Stimulated activated CD4-positive, alpha-beta T cell treated with anti-CD3 and anti-CD28 coated beads, Interleukin-15, amount 100 ng/mL, for 48 hours (primary cell): Measurements from ENCODE around the gene MEGF6.
A peak's percentile ranks its signal among the peaks of the same experiment; 100 is the strongest.

ENCODE experiments used
- DNase-seq, 2 donors: peaks; one replicate each; pipeline ENCODE4 v3.0.0-alpha.2; 2020; ENCODE audit warnings: low read depth in 2 of 2

The MEGF6 gene

DNA sequence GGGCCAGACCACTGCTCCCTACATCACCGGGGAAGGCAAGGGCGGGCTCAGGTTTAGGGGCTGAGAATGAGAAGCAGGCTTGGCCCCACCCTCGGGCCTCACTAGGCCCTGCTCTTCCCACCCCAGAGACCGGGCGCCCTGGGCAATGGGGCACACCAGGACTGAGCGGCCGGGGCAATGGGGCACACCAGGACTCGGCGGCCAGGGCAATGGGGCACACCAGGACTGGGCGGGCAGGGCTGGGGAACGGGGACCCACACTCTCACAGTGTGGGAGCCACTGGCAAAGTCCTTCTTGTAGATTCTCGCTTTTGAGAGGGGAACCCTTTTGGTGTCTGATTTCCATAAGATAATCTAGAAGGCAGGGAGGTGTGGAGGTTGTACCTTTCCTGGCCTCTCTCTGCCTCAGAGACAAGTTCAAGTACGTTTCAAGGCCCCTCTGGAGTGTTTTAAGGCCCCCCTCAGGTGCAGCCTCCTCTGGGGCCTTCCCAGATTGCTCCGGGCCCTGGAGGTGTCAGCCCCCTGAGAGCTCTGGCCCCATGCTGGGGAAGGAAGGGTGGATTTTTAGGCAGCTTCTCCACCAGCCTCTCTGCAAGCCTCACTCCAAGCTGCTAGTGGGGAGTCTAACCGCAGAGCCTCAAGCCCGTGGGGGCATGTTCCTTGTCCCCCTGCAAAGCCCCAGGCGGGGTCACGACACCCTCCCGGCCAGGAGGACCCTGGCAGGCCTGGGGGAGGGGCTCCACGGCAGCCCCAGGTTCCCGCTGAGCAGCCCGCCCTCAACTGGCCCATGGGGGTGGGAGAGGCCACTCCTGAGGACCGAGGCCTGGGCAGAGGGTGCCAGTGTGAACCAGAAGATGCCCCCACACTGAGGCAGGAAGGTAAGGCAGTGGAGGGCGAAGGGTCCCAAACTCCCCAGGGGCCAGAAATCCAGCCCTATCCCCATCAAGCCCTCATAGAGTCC, 90.6 kb downstream of the MEGF6 start:
- no peak for DNase-seq

DNA sequence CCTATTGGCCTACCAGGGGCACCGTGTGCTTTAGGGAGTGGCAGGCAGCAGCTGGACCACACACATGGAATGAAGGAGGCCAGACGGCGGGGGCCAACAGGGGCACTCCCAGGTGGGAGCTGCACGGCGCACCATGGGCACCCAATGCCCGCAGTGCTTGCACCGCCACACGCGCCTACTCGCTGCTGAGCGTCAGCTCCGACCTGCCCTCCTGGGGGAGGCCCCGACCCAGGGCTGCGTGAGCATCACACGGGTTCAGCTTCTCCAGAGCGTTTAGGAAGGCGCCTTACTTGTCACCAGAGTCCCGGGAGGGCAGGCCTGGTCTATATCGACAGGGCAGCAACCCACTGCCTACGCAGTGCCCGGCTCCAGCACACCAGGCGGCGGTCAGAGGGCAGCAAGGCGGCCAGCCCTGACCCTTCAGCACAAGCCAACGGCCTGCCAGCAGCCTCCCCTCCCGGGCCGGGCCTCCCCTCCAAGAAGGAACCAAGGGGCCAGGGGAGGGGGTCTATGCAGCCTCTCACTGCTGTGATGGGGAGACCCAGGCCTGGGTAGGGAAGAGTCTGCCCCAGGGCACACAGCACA, 91.9 kb downstream of the MEGF6 start:
- DNase-seq: no peak

DNA sequence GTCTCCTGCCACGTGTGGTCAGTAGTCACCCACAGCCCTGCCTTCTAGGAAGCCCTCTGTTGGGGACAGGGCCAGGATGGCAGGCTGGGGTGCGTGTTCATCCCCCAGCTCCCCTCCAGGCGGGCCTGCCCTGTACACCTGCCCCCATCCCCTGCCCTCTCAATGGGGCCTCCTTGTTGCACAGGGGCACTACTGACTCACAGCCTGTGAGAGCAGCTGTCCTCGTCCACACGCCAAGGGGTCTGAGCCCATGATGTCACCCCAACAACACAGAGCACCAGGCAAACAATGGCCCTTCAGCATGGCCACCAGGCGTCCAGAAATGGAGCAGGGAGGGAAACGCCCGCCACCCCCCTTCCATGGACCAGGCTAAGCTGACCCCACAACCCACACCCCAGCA, 92.6 kb downstream of the MEGF6 start:
- DNase-seq: no peak

DNA sequence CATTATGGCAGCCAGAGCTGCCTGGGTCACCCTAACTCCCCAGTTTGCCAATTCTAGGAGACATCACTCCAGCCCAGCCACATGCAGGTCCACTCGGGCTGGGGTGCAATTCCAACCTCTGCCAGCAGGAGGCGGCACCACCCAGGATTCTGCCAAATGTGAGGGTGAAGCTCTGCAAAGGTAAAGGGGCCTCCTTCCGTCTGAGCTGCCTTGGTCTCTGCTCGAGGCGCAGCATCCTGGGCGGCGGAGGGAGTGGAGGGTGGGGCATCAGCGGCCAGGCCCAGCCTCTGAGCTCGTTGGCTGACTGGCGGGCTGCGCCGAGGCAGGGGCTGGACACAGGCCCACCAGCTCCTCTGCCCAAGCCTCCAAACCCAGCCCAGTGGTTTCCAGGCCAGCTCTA, 93.1 kb downstream of the MEGF6 start:
- DNase-seq: peak; percentile 14

DNA sequence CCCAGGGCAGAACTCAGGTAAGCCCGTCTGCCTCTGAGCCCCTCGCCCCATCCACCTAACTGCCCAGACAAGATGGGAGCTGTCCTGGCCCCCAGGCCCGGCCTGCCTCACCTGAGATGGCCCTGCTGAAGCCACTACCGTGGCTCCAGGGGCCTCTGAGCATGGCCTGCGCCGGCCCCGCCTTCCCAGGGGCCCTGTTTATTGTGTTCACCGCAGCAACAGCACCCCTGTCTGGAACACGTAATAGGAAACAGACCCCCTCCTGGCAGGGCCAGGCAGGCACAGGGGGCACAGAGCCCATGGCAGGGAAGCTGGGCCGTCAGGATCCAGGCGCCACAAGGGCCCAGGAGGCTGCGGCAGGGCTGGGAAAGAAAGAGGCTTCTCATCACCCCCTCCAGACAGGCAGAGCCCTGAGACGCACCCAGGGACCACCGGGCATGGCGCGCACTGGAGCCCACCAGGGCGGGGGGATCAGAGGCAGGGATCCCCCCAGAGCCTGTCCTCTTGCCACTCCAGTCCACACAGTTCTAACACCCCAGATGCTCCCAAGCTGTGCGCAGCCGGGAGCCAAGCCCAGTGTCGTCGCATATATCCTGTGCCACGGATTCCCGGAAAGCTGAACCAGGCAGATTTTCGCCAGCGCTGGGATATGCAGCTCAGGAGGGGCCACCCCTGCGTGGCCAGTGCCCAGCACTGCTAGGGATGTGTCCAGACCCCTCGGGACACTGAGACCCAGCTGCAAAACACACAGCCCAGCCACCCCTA, 94.2 kb downstream of the MEGF6 start:
- no peak for DNase-seq

DNA sequence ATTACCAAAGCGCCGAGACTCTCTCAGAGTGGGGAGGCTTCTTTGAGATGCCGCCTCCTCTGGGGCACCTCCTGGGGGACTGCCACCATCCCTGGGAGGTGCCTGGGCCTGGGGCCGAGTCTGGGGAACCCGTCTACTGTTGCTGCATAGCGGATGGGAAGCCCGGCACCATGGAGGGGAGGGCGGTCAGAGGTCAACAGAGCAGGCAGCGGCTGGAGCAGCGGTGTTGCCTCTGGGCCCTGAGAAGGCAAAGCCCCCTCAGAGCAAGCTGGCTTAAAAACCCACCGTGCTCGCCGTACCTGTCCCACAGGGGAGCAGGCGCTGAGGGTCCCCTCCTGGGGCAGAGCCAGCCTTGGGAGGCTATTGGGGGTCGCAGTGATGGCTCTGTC, 94.8 kb downstream of the MEGF6 start:
- no peak for DNase-seq

- no peak for DNase-seq
Observed at GRCh38 chr1:3515774-3516480, 95.4 kb downstream of the MEGF6 start.

GRCh38 chr1:3515272-3515671, 96.0 kb downstream of the MEGF6 start:
- DNase-seq: no peak

GRCh38 chr1:3514404-3514803, 96.9 kb downstream of the MEGF6 start:
- DNase-seq: no peak

GRCh38 chr1:3511856-3512255, 99.5 kb downstream of the MEGF6 start:
- no peak for DNase-seq

DNA sequence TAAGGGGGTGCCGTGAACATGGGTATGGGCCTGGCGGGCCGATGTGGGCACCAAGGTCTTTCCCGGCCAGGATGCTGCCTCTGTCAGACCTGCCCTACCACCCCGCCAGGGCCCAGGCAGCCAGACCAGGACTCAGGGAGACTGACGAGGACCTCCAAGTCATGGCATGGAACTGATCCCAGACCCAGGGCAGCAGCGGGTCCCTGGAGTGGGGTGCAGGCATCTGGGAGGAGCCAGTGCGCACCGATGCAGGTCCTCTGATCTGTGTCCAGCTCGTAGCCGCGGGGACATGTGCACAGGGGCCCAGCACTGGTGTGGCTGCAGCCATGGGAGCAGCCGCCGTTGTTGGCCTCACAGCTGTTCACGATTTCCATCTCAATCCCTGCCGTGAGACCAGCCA, 100.0 kb downstream of the MEGF6 start:
- DNase-seq: no peak

DNA sequence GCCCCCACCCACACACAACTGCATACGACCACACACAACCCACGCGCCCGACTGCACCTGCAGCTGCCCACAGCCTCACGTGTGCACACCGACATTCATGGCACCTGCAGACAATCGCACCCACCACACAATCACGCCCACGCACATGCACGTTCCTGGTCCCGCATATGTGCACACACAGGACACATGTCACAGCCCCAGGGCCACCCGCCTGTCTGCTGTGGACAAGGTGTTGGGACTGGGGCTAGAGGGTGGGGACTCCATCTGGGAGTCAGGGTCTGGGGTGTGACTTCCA, 100.4 kb downstream of the MEGF6 start:
- DNase-seq: no peak

DNA sequence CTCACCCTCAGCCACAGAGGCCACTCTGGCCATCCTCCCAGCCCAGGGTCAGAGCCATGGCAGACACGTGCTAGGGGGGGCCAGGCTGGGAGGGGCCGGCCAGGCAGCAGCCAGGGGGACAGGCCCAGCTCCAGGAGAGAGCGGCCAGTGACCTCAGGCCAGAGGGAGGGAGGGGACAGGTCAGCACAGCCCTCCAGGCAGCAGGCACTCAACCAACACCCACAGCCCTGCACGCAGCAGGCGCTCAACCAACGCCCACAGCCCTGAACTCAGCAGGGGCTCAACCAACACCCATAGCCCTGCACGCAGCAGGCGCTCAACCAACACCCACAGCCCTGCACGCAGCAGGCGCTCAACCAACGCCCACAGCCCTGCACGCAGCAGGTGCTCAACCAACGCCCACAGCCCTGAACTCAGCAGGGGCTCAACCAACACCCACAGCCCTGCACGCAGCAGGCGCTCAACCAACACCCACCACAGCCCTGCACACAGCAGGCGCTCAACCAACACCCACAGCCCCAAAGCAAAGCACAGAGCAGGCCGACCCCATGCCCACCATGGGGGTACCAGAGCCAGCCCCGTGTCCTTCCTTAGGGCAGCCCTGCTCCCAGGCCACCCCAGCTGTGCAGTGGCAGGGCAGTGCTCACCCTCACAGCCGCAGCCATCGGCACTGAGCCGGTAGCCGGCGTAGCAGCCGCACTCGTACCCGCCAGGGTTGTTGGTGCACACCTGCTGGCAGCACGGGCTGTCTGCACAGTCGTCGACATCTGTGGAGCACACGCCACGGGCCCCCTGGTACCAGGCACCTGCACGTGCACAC, 101.0 kb downstream of the MEGF6 start:
- DNase-seq: no peak

GRCh38 chr1:3509721-3510120, 101.6 kb downstream of the MEGF6 start:
- no peak for DNase-seq

GRCh38 chr1:3508757-3509415, 102.4 kb downstream of the MEGF6 start:
- no peak for DNase-seq

DNA sequence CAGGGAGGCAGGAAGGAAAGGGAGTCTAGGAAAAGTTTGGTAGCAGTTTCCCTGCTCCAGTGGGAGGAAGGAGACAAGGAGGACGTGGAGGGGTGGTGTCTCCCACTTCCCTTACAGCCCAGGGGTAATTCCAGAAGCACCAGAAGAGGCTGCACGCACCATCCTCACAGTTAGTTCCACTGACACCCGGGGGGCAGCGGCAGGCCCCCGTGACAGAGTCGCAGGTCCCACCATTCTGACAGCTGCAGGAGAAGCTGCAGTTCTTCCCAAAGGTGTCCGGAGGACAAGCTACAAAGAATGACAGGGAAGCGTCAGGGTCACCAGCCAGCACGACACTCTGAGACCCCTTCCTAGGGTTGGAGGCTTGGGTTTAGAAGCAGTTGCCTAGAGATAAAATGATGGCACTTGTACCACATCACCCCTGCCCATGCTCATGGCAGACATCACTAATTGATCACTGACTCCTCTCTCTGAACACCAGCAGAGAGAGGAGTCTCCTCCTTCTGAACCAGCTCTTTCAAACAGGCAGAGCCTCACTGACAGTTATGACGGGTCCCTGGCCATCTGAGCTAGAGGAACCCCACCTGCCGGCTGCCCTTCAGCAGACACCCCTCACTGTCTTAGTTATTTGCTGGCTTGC, 103.6 kb downstream of the MEGF6 start:
- no peak for DNase-seq

GRCh38 chr1:3506943-3507342, 104.4 kb downstream of the MEGF6 start:
- DNase-seq: no peak

- no peak for DNase-seq
Observed at GRCh38 chr1:3506041-3506440, 105.3 kb downstream of the MEGF6 start.

DNA sequence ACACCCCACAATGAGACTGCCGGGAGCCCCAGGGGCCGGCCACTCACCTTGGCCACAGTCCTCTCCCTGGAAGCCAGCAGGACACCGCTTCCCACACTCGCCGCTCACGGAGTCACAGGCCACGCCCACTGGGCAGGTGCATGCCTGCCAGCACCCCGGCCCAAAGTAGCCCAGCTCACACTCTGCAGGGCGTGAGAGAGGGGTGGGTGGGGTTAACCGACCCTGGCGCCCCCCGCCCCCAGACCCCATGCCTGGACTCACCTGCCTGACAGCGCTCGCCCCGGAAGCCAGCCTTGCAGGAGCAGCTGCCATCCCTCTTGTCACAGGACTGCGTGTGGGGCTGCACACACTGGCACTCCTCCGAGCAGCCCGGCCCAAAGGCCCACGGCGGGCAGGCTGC, 106.1 kb downstream of the MEGF6 start:
- no peak for DNase-seq

- no peak for DNase-seq
Observed at GRCh38 chr1:3504822-3505153, 106.5 kb downstream of the MEGF6 start.
